ENCODE data around the gene PRODH2.

PRODH2 gene

GRCh38 chr19:35806597-35806996 lies 6.0 kb downstream of the PRODH2 start:
- no peak for TF ChIP-seq FOXP2 (optimal IDR thresholded peaks at IDR 0.05; ENCODE audit: borderline replicate concordance, extremely low read depth, extremely low read length, insufficient read depth)
- no peak for TF ChIP-seq REST (IDR thresholded peaks at IDR 0.05; ENCODE audit: insufficient read depth in 1 of 2, low read depth in 2 of 2, low read length in 2 of 2)
- TF ChIP-seq POLR2AphosphoS5 (IDR thresholded peaks at IDR 0.05; ENCODE audit: low read depth, low read length): no peak
- TF ChIP-seq TAF1 (IDR thresholded peaks at IDR 0.05; ENCODE audit: borderline replicate concordance, insufficient read depth, low read length): no peak
- TF ChIP-seq SIN3A (IDR thresholded peaks at IDR 0.05; ENCODE audit: borderline replicate concordance, insufficient read depth, low read length): no peak

- TF ChIP-seq POLR2AphosphoS5 (IDR thresholded peaks at IDR 0.05; ENCODE audit: low read depth, low read length) (no peak), REST (IDR thresholded peaks at IDR 0.05; ENCODE audit: insufficient read depth in 1 of 2, low read depth in 2 of 2, low read length in 2 of 2) (no peak), FOXP2 (optimal IDR thresholded peaks at IDR 0.05; ENCODE audit: borderline replicate concordance, extremely low read depth, extremely low read length, insufficient read depth) (no peak), TAF1 (IDR thresholded peaks at IDR 0.05; ENCODE audit: borderline replicate concordance, insufficient read depth, low read length) (no peak), SIN3A (IDR thresholded peaks at IDR 0.05; ENCODE audit: borderline replicate concordance, insufficient read depth, low read length) (no peak)
These were observed 7.0 kb downstream of the PRODH2 start for GRCh38 chr19:35805526-35806102.

- no peak for TF ChIP-seq POLR2AphosphoS5 (IDR thresholded peaks at IDR 0.05; ENCODE audit: low read depth, low read length)
- no peak for TF ChIP-seq SIN3A (IDR thresholded peaks at IDR 0.05; ENCODE audit: borderline replicate concordance, insufficient read depth, low read length)
- no peak for TF ChIP-seq FOXP2 (optimal IDR thresholded peaks at IDR 0.05; ENCODE audit: borderline replicate concordance, extremely low read depth, extremely low read length, insufficient read depth)
- no peak for TF ChIP-seq TAF1 (IDR thresholded peaks at IDR 0.05; ENCODE audit: borderline replicate concordance, insufficient read depth, low read length)
These were observed 10.8 kb downstream of the PRODH2 start for GRCh38 chr19:35801828-35802227.

GRCh38 chr19:35797663-35798062 lies 15.0 kb downstream of the PRODH2 start:
- TF ChIP-seq SIN3A (IDR thresholded peaks at IDR 0.05; ENCODE audit: borderline replicate concordance, insufficient read depth, low read length) (no peak), REST (IDR thresholded peaks at IDR 0.05; ENCODE audit: insufficient read depth in 1 of 2, low read depth in 2 of 2, low read length in 2 of 2) (no peak), POLR2AphosphoS5 (IDR thresholded peaks at IDR 0.05; ENCODE audit: low read depth, low read length) (no peak)

GRCh38 chr19:35796645-35797542 lies 15.8 kb downstream of the PRODH2 start:
- TF ChIP-seq TAF1 (IDR thresholded peaks at IDR 0.05; ENCODE audit: borderline replicate concordance, insufficient read depth, low read length) (no peak), POLR2AphosphoS5 (IDR thresholded peaks at IDR 0.05; ENCODE audit: low read depth, low read length) (no peak), REST (IDR thresholded peaks at IDR 0.05; ENCODE audit: insufficient read depth in 1 of 2, low read depth in 2 of 2, low read length in 2 of 2) (no peak), FOXP2 (optimal IDR thresholded peaks at IDR 0.05; ENCODE audit: borderline replicate concordance, extremely low read depth, extremely low read length, insufficient read depth) (no peak), SIN3A (IDR thresholded peaks at IDR 0.05; ENCODE audit: borderline replicate concordance, insufficient read depth, low read length) (no peak)
